Choroid plexus epithelial cell (primary cell): Measurements from ENCODE around the gene TEKT1.
A peak's percentile ranks its signal among the peaks of the same experiment; 100 is the strongest.
"Not testable (repeated sequence)": the region's sequence is repeated elsewhere in the genome, so short reads cannot be mapped to it uniquely, and the experiment has no call there.

ENCODE experiments used
- DNase-seq: peaks from one replicate; pipeline ENCODE4 v3.0.0-alpha.2; 2010; ENCODE audit warnings: low read depth
- H3K4me3 ChIP-seq: 2 replicates; pipeline ENCODE4 v1.5.1; 2011; ENCODE audit warnings: low read depth, mild to moderate bottlenecking, control low read depth, low read length, moderate library complexity
- TF ChIP-seq, protein P1 (sequence below): conservative IDR thresholded peaks from 2 replicates; pipeline ENCODE4 v1.5.1; 2011; ENCODE audit warnings: low read depth, mild to moderate bottlenecking, control low read depth, inconsistent platforms, low read length, moderate library complexity

Gene TEKT1

DNA sequence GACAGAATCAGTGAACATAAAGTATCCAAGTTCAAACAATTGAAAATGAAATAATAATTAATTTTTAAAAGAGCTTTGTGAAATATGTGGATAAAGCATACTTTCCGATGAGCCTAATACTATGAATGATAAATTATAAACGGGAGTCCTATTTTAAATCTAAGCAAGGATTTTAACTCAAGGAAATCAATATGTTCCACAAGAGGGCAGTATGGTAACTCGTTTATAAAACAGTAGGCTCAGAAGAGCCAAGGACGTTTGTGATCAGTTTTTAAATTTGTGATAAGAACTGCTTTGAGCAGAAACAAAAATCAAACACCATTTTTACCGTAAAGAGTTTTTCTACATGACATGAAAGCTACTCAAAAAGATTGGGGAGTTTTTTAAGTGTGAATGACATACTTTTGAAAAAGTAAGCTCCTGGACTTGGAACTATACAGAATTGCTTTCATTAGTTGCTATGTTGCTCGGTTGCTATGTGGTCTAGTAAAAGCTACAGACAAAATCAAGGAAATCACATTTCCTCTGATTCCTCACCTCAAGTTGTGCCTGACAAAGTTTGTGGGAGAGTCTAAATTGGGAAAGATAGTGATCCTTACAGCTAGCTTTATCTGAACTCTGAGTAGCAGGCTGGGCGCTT, 11.8 kb upstream of the TEKT1 start:
- DNase-seq, result peak; percentile 74
- H3K4me3 ChIP-seq, result no peak overlapping the region

DNA sequence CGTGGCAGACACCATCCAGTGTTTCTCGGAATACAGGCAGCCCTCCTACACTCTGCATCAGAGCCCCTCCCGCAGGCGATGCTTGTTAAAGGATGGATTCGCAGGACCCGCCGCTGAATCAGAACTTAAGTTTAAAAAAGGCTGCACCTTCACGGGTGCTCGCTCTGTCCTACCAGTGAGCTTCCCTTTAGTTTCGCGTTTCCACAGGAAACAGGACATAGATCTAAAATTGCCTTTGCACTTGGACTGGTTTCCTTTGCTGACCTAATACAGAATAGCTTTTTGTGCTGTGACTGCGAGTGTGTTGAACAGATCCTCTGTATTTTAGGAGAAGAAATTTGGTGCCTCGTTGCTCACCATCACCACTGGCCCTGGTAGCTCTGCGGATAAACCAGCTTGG, 10.2 kb upstream of the TEKT1 start:
- not testable (repeated sequence) for DNase-seq, H3K4me3 ChIP-seq

More for the DNA sequence above, 11.8 kb upstream of the TEKT1 start:
- TF ChIP-seq, protein P1, sequence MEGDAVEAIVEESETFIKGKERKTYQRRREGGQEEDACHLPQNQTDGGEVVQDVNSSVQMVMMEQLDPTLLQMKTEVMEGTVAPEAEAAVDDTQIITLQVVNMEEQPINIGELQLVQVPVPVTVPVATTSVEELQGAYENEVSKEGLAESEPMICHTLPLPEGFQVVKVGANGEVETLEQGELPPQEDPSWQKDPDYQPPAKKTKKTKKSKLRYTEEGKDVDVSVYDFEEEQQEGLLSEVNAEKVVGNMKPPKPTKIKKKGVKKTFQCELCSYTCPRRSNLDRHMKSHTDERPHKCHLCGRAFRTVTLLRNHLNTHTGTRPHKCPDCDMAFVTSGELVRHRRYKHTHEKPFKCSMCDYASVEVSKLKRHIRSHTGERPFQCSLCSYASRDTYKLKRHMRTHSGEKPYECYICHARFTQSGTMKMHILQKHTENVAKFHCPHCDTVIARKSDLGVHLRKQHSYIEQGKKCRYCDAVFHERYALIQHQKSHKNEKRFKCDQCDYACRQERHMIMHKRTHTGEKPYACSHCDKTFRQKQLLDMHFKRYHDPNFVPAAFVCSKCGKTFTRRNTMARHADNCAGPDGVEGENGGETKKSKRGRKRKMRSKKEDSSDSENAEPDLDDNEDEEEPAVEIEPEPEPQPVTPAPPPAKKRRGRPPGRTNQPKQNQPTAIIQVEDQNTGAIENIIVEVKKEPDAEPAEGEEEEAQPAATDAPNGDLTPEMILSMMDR, result peak; percentile 42

DNA sequence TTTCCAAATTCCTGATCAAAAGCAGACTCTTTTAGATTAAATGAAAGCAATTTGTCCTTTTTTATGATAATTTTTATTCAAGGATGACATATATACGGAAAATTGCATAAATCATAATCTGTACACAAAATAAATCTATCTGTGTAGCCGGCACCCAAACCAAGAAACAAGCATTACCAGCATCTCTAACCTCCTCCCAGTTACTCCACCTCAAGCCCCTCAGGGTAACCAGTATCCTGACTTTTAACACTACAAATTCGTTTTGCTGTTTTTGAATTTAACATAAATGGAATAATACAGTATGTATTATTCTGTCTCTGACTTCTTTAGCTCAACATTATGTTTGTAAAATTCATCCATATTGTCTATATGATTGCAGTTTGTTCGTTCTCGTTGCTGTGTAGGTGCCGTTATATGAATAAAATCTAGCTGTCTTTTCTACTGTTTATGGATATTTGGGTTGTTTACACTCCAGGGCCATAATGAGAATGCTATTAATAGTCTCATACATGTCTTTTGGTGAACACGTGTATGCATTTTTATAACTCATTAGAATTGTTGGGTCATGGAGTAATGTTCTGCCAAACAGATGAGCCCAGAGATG, 1.0 kb downstream of the TEKT1 start:
- TF ChIP-seq, protein P1, result no peak
- DNase-seq, result no peak
- no peak overlapping the region for H3K4me3 ChIP-seq

DNA sequence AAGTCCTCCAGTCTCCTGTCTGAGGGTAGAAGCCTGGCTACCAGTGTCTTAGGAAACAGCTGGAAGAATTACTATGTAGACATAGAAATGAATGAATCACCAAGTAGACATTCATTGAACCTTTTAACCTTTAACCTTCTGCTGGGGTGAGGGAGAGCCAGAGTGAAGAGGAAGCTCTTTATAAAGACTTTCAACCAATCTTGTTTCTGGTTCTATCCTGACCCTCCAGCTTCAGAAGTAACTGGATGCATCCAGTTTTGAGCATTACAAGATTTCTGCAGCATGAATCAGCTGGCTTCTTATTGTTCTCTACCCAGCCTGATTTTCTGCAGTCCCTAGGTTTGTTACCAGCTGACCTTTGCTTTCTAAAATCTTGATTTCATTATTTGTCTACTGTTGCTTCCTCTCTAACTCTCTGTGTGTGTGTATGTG, 8.5 kb downstream of the TEKT1 start:
- TF ChIP-seq, protein P1, result no peak

DNA sequence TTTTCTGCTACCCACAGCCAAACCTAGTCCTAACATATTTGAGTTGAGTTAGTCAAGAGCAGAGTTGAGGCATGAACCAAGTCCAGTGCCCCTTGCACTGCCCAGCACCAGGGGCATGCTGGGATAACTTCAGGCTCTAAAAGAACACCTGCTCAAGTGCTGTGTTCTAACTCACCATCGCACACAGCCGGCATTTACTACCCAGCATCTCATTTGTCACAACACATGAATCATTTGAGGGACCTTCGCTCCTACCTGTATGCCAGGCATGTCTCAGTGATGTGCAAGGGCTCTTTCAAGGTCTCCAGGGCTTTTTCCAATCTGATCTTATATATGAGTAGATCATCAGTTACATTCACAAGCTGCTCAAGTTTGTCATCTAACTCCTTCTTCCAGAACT, 12.6 kb downstream of the TEKT1 start:
- DNase-seq, result no peak
- TF ChIP-seq, protein P1, result no peak

More for the DNA sequence above, 8.5 kb downstream of the TEKT1 start:
- no peak overlapping the region for H3K4me3 ChIP-seq
- peak; percentile 85 for DNase-seq

DNA sequence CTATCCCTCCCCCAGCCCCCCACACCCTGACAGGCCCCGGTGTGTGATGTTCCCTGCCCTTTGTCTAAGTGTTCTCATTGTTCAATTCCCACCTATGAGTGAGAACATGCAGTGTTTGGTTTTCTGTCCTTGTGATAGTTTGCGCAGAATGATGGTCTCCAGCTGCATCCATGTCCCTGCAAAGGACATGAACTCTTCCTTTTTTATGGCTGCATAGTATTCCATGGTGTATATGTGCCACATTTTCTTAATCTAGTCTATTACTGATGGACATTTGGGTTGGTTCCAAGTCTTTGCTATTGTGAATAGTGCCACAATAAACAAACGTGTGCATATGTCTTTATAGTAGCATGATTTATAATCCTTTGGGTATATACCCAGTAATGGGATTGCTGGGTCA, 15.2 kb downstream of the TEKT1 start:
- not testable (repeated sequence) for DNase-seq, H3K4me3 ChIP-seq

More for the DNA sequence above, 12.6 kb downstream of the TEKT1 start:
- no peak overlapping the region for H3K4me3 ChIP-seq

DNA sequence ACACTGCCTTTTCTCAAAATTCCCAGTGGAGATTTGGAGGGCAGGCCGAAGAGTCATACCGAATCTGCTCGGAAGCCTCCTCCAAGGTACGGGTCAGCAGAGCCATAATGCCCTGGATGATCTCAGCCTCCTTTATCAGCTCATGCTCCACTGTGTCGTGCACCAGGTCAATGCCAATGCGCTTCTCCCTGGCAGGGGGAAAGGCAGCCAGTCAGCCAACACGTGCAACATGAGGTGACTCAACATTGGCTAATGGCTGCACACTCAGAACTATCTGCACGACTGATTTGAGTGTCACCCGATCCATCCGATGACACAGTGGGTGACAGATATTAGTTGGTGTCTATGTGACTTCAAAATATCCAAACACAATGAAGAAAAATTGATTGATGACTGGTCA, 15.8 kb downstream of the TEKT1 start:
- TF ChIP-seq, protein P1, result no peak
- DNase-seq, result no peak
- no peak overlapping the region for H3K4me3 ChIP-seq

DNA sequence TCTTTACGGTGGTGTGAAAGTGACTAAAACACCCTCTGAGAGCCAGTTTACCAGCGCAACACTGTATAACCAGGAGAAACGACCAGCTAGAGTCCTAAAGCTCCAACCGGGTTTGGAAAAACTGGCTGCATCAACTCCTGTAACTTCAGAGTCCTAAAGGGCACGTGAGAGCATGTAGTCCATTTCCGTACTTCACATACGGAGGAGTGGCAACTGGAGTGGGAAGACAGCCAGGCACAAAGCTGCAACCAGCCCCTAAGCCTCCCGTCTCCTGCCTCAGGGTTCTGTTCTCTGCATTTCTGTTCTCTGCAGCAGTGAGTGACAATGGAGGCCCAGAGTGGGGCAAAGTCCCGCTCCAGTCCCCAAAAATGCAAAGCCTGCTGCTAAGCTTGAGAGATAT, 19.2 kb downstream of the TEKT1 start:
- no peak for DNase-seq
- H3K4me3 ChIP-seq, result no peak overlapping the region
- TF ChIP-seq, protein P1, result no peak
